GM12873 (cell line): ENCODE measurements around the gene XYLT1.

Experiments
- CTCF ChIP-seq: IDR thresholded peaks from 2 replicates; pipeline ENCODE4 v1.5.1; 2012; ENCODE audit warnings: low read depth, mild to moderate bottlenecking, moderate library complexity, low read length, control low read depth; ENCODE audit not compliant: insufficient read depth; ENCODE audit errors: missing control alignments

XYLT1 gene

GRCh38 chr16:17362946-17363345 lies 107.8 kb downstream of the XYLT1 start:
- no peak for TF ChIP-seq CTCF

- TF ChIP-seq CTCF: no peak
Measured at GRCh38 chr16:17362183-17362582, 108.6 kb downstream of the XYLT1 start.

- TF ChIP-seq CTCF: no peak
Measured at GRCh38 chr16:17360693-17361122, 110.1 kb downstream of the XYLT1 start.

GRCh38 chr16:17359788-17360390 lies 110.9 kb downstream of the XYLT1 start:
- TF ChIP-seq CTCF: no peak

GRCh38 chr16:17358846-17359245 lies 111.9 kb downstream of the XYLT1 start:
- TF ChIP-seq CTCF: no peak

GRCh38 chr16:17358355-17358754 lies 112.4 kb downstream of the XYLT1 start:
- TF ChIP-seq CTCF: no peak

GRCh38 chr16:17357307-17358062 lies 113.3 kb downstream of the XYLT1 start:
- TF ChIP-seq CTCF: no peak
